Stomach smooth muscle (tissue), 2 donors: ENCODE measurements around the gene ZBTB46.
"Not testable (repeated sequence)": the region's sequence is repeated elsewhere in the genome, so short reads cannot be mapped to it uniquely, and the experiment has no call there.

Experiments used
- H3K27ac ChIP-seq: one replicate; pipeline ENCODE4 v1.7.0; 2013; ENCODE audit warnings: mild to moderate bottlenecking, low read length, inconsistent platforms
- H3K27me3 ChIP-seq, 2 donors: one replicate each; pipeline ENCODE4 v1.7.0; 2013; ENCODE audit warnings: low read length in 2 of 2; ENCODE audit not compliant: insufficient read depth in 2 of 2, control insufficient read depth in 1 of 2
- H3K36me3 ChIP-seq, 2 donors: one replicate each; pipeline ENCODE4 v1.7.0; 2013; ENCODE audit warnings: low read length in 2 of 2; ENCODE audit not compliant: control insufficient read depth in 2 of 2, insufficient read depth in 2 of 2
- H3K4me1 ChIP-seq: one replicate; pipeline ENCODE4 v1.7.0; 2013; ENCODE audit warnings: low read length; ENCODE audit not compliant: control insufficient read depth, insufficient read depth
- H3K4me3 ChIP-seq, 2 donors: one replicate each; pipeline ENCODE4 v1.7.0; 2013; ENCODE audit warnings: low read length in 2 of 2
- H3K9ac ChIP-seq, 2 donors: one replicate each; pipeline ENCODE4 v1.7.0; 2013; ENCODE audit warnings: low read length in 2 of 2, mild to moderate bottlenecking in 1 of 2
- H3K9me3 ChIP-seq, 2 donors: one replicate each; pipeline ENCODE4 v1.7.0; 2013; ENCODE audit warnings: low read length in 2 of 2; ENCODE audit not compliant: control insufficient read depth in 2 of 2
- donor health status: healthy.
- donor health status: Pancreatic carcinoma.

ZBTB46 gene

GRCh38 chr20:63811491-63811875 is 19.6 kb downstream of the ZBTB46 start:
- H3K4me1 ChIP-seq = peaks cover 4% of the 10 kb centered on the region
- H3K27ac ChIP-seq = no peak overlapping the region
- no peaks in the 10 kb centered on the region for H3K9me3 ChIP-seq
- no peaks in the 10 kb centered on the region for H3K36me3 ChIP-seq
- no peak overlapping the region for H3K9ac ChIP-seq
- no peaks in the 10 kb centered on the region for H3K27me3 ChIP-seq
- H3K4me3 ChIP-seq = no peak overlapping the region

DNA sequence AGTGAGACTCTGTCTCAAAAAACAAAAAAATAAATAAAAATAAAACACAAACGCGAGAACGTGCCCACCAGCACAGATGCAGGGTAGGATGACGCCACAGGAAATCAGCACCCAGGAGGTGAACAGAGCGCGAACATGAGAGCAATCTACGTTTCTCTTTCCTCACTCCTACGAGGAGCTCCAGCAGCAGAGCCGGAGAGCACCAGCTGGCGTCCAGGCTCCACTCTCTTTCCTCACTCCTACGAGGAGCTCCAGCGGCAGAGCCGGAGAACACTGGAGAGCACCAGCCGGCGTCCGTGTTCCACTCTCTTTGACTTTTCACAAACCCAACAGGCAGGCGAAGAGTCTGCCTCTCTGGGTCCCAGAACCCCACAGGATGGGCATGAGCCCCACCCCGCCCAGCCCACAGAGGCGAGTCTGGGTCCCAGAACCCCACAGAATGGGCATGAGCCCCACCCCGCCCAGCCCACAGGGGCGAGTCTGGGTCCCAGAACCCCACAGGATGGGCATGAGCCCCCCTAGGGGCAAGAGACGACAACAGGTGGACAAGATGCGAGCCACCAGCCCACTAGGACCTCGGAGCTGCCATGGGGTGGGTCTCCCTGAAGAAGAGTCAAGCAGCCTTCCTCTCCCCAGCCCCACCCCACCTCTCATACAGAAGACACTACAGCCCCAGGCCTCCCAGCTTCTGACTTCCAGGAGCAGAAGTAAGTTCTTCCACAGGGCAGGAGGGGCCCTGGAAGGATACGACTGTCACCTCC is 20.2 kb downstream of the ZBTB46 start:
- no peaks in the 10 kb centered on the region for H3K27me3 ChIP-seq
- H3K9me3 ChIP-seq = no peaks in the 10 kb centered on the region
- H3K27ac ChIP-seq = no peak overlapping the region
- H3K4me3 ChIP-seq = no peak overlapping the region
- no peak overlapping the region for H3K9ac ChIP-seq
- peaks cover 4% of the 10 kb centered on the region for H3K4me1 ChIP-seq
- H3K36me3 ChIP-seq = no peaks in the 10 kb centered on the region

GRCh38 chr20:63809856-63810255 is 21.2 kb downstream of the ZBTB46 start:
- Histone ChIP-seq H3K27me3 (no peaks in the 10 kb centered on the region), H3K9ac (no peak overlapping the region), H3K9me3 (no peaks in the 10 kb centered on the region), H3K4me3 (no peak overlapping the region), H3K4me1 (no peaks in the 10 kb centered on the region), H3K36me3 (no peaks in the 10 kb centered on the region), H3K27ac (no peak overlapping the region)

GRCh38 chr20:63808964-63809674 is 21.9 kb downstream of the ZBTB46 start:
- no peaks in the 10 kb centered on the region for H3K27me3 ChIP-seq

DNA sequence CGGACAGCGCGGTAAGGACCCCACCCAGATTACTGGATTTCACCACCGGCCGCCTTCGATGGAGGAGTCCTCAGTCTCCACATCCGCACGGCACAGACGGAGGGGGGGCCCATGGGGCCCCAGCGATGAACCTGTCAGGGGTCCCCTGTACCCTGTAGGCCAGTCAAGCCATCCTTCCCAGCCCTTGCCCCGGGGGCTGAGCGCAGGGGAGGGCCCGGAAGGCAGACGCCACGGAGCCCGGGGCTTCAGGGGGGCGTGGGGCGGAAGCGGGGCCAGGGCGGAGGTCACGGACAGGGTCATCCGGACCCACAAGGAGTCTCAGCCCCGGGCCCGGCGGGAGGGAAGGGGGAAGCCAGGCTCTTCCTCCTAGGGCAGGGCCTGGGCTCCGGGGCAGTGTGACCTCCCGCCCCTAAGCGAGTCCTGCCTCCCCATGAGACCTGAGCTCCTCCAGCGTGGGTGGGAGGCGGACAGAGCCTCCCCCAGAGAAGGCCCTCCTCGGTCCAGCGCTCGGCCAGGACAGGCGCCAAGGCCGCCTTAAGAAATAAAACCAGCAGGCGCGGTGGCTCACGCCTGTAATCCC is 22.8 kb downstream of the ZBTB46 start:
- Histone ChIP-seq H3K36me3 (no peaks in the 10 kb centered on the region), H3K4me3 (no peak overlapping the region), H3K9ac (no peak overlapping the region), H3K27me3 (no peaks in the 10 kb centered on the region), H3K27ac (no peak overlapping the region), H3K9me3 (no peaks in the 10 kb centered on the region), H3K4me1 (no peaks in the 10 kb centered on the region)

More at GRCh38 chr20:63808964-63809674, 21.9 kb downstream of the ZBTB46 start:
- Histone ChIP-seq H3K36me3 (no peaks in the 10 kb centered on the region), H3K27ac (no peak overlapping the region), H3K9me3 (no peaks in the 10 kb centered on the region), H3K4me3 (no peak overlapping the region), H3K4me1 (no peaks in the 10 kb centered on the region), H3K9ac (no peak overlapping the region)

DNA sequence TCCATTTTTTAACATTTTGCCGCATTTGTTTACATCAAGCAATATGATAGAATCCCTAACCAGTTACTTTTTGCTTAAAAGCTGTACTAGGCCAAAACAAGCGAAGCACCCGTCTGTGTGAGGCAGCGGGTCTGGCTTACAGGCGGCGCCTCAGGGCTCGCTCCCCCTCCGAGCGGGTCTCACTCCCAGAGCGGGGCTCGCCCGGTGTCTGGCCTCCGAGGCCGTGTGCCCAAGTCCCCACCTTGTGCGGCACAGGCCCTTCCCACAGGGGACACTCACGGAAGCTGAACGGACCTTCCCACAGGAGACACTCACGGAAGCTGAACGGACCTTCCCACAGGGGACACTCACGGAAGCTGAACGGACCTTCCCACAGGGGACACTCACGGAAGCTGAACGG is 23.4 kb downstream of the ZBTB46 start:
- Histone ChIP-seq H3K27ac (no peak overlapping the region), H3K4me3 (no peak overlapping the region), H3K36me3 (no peaks in the 10 kb centered on the region), H3K27me3 (no peaks in the 10 kb centered on the region), H3K9me3 (no peaks in the 10 kb centered on the region), H3K4me1 (no peaks in the 10 kb centered on the region), H3K9ac (no peak overlapping the region)

DNA sequence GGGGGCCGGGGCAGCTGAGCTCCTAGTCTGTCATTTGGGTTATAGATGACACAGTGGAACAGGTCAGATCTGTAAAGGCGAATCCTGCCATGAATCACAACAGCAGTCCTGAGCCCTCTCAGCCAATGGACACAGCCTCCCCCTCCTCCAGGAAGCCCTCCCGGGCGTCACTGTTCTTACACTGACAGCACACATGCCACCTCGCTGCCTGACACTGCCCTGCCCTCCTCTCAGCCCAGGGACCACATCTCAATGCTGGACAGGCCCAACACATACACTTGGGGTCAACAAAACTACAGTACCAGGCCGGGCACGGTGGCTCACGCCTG is 26.8 kb downstream of the ZBTB46 start:
- H3K36me3 ChIP-seq = peaks cover 0 to 4% of the 10 kb centered on the region in 2 donors
- peaks cover 0 to 2% of the 10 kb centered on the region in 2 donors for H3K27me3 ChIP-seq
- H3K4me3 ChIP-seq = no peak overlapping the region
- H3K9ac ChIP-seq = no peak overlapping the region
- no peaks in the 10 kb centered on the region for H3K9me3 ChIP-seq
- peaks cover 2% of the 10 kb centered on the region for H3K4me1 ChIP-seq
- H3K27ac ChIP-seq = no peak overlapping the region

- H3K9ac ChIP-seq = no peak overlapping the region
- H3K4me1 ChIP-seq = peaks cover 2% of the 10 kb centered on the region
- no peaks in the 10 kb centered on the region for H3K9me3 ChIP-seq
- H3K27me3 ChIP-seq = peaks cover 0 to 2% of the 10 kb centered on the region in 2 donors
- H3K36me3 ChIP-seq = peaks cover 0 to 4% of the 10 kb centered on the region in 2 donors
- no peak overlapping the region for H3K4me3 ChIP-seq
- H3K27ac ChIP-seq = no peak overlapping the region
Observed at GRCh38 chr20:63802469-63803240, 28.4 kb downstream of the ZBTB46 start.

- H3K9ac ChIP-seq, H3K4me1 ChIP-seq, H3K27ac ChIP-seq, H3K36me3 ChIP-seq, H3K9me3 ChIP-seq, H3K4me3 ChIP-seq, H3K27me3 ChIP-seq: not testable (repeated sequence)
Observed at GRCh38 chr20:63801174-63801573, 29.9 kb downstream of the ZBTB46 start.

DNA sequence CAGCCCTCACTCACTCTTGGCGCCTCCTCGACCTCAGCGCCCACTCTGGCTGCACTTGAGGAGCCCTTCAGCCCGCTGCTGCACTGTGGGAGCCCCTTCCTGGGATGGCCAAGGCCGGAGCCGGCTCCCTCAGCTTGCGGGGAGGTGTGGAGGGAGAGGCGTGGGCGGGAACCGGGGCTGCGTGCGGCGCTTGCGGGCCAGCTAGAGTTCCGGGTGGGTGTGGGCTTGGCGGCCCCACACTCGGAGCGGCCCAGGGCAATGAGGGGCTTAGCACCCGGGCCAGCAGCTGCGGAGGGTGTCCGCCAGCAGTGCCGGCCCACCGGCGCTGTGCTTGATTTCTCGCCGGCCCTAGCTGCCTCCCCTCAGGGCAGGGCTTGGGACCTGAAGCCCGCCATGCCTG is 30.7 kb downstream of the ZBTB46 start:
- not testable (repeated sequence) for H3K4me3 ChIP-seq, H3K27me3 ChIP-seq, H3K9ac ChIP-seq

More for the DNA sequence above, 30.7 kb downstream of the ZBTB46 start:
- not testable (repeated sequence) for H3K27ac ChIP-seq, H3K4me1 ChIP-seq, H3K36me3 ChIP-seq, H3K9me3 ChIP-seq
